OCI-LY1 (cell line): ENCODE measurements around the gene PRDM15.
A peak's percentile ranks its signal among the peaks of the same experiment; 100 is the strongest.

Source experiments
- H2AFZ ChIP-seq: fragments of 200-600 bp; sonication (generic), shearing (Covaris generic); 2 replicates; pipeline ENCODE4 v1.6.0; 2014; ENCODE audit warnings: antibody characterized with exemption, mild to moderate bottlenecking, low read length
- H3F3A ChIP-seq: fragments of 200-600 bp; sonication (generic), shearing (Covaris generic); 2 replicates; pipeline ENCODE4 v1.6.0; 2014; ENCODE audit warnings: mild to moderate bottlenecking, antibody characterized with exemption, low read length, moderate library complexity; ENCODE audit not compliant: insufficient read depth
- H3K27ac ChIP-seq: fragments of 200-600 bp; sonication (generic); 2 replicates; pipeline ENCODE4 v1.5.1; 2014; ENCODE audit warnings: low read length, mixed run types, mild to moderate bottlenecking, low read depth; ENCODE audit not compliant: poor library complexity, severe bottlenecking
- H3K27me3 ChIP-seq: fragments of 200-600 bp; sonication (generic); 2 replicates; pipeline ENCODE4 v1.6.0; 2014; ENCODE audit warnings: antibody characterized with exemption, mild to moderate bottlenecking, low read length, moderate library complexity; ENCODE audit not compliant: insufficient read depth
- H3K36me3 ChIP-seq: fragments of 200-600 bp; sonication (generic); 2 replicates; pipeline ENCODE4 v1.6.1; 2014; ENCODE audit warnings: mild to moderate bottlenecking, antibody characterized with exemption, low read length, moderate library complexity, mixed read lengths; ENCODE audit not compliant: insufficient read depth
- H3K4me1 ChIP-seq: fragments of 200-600 bp; sonication (generic); 2 replicates; pipeline ENCODE4 v1.5.1; 2014; ENCODE audit warnings: mild to moderate bottlenecking, low read length, moderate library complexity; ENCODE audit not compliant: insufficient read depth, severe bottlenecking
- H3K4me2 ChIP-seq: fragments of 200-600 bp; sonication (generic), shearing (Covaris generic); 2 replicates; pipeline ENCODE4 v1.6.1; 2014; ENCODE audit warnings: low read length
- H3K4me3 ChIP-seq: fragments of 200-600 bp; sonication (generic); 2 replicates; pipeline ENCODE4 v1.5.1; 2014; ENCODE audit warnings: low read length, low read depth, mild to moderate bottlenecking, mixed read lengths; ENCODE audit not compliant: poor library complexity, severe bottlenecking
- H3K79me2 ChIP-seq: fragments of 200-600 bp; shearing (Covaris generic); 2 replicates; pipeline ENCODE4 v1.6.1; 2016; ENCODE audit warnings: mixed run types, low read length, mixed read lengths; ENCODE audit not compliant: insufficient read depth
- H3K9ac ChIP-seq: fragments of 200-600 bp; sonication (generic), shearing (Covaris generic); 2 replicates; pipeline ENCODE4 v1.6.1; 2014; ENCODE audit warnings: mild to moderate bottlenecking, low read length, mixed read lengths
- H3K9me2 ChIP-seq: fragments of 200-600 bp; sonication (generic), shearing (Covaris generic); 2 replicates; pipeline ENCODE4 v1.6.1; 2014; ENCODE audit warnings: low read depth, mild to moderate bottlenecking, low read length, mixed read lengths
- H3K9me3 ChIP-seq: fragments of 200-600 bp; shearing (Covaris generic); 2 replicates; pipeline ENCODE4 v1.6.1; 2014; ENCODE audit warnings: low read length, mixed read lengths
- H4K20me1 ChIP-seq: fragments of 200-600 bp; sonication (generic), shearing (Covaris generic); 2 replicates; pipeline ENCODE4 v1.6.0; 2016; ENCODE audit warnings: mild to moderate bottlenecking, low read length; ENCODE audit not compliant: insufficient read depth
- EZH2 ChIP-seq: fragments of 200-600 bp; sonication (generic), shearing (Covaris generic); IDR thresholded peaks from 2 replicates; pipeline ENCODE4 v1.8.0; 2017; ENCODE audit warnings: borderline replicate concordance, mixed run types, mild to moderate bottlenecking, antibody characterized with exemption, low read length, moderate library complexity, mixed read lengths
- TF ChIP-seq, protein P1 (sequence below): fragments of 200-600 bp; sonication (generic), shearing (Covaris generic); IDR thresholded peaks from 2 replicates; pipeline ENCODE4 v1.5.1; 2017; ENCODE audit warnings: mild to moderate bottlenecking, antibody characterized with exemption, low read length, moderate library complexity, mixed read lengths

The PRDM15 gene

DNA sequence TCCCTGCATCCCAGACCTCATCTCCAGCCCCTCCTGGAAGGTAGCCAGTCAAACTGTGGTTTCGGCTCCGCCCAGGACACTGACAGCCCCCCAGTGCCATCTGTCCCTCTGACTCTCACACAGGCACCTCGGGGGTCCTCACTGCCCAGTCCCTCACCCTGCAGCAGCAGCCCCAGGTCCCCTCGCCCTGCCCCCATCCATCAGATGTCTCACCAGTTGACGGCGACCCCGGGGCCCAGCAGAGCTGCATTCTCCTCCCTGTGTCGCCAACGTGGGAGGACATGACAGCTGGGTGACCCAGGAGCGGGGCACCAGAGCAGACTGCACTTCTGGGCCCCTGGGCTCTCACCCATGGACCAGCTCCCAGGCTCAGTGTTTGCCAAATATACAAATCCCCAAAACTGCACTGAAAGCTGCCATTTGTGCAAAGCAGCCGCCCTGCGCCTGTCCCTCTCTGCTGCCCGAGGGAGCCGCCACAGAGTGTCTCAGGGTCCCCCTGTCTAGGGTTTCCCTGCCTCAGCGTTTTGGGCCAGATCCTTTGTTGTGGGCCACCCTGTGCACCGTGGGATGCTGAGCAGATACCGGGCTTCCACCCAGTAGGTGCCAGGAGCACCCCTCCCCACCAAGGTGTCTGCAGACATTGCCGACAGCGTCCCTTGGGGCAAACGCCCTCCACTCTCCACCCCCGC, 48.2 kb downstream of the PRDM15 start:
- H2AFZ ChIP-seq, result no peak overlapping the region
- peaks cover 72% of the 10 kb centered on the region for H3K4me1 ChIP-seq
- no peaks in the 10 kb centered on the region for H3F3A ChIP-seq
- no peaks in the 10 kb centered on the region for H3K27me3 ChIP-seq
- TF ChIP-seq, protein P1, sequence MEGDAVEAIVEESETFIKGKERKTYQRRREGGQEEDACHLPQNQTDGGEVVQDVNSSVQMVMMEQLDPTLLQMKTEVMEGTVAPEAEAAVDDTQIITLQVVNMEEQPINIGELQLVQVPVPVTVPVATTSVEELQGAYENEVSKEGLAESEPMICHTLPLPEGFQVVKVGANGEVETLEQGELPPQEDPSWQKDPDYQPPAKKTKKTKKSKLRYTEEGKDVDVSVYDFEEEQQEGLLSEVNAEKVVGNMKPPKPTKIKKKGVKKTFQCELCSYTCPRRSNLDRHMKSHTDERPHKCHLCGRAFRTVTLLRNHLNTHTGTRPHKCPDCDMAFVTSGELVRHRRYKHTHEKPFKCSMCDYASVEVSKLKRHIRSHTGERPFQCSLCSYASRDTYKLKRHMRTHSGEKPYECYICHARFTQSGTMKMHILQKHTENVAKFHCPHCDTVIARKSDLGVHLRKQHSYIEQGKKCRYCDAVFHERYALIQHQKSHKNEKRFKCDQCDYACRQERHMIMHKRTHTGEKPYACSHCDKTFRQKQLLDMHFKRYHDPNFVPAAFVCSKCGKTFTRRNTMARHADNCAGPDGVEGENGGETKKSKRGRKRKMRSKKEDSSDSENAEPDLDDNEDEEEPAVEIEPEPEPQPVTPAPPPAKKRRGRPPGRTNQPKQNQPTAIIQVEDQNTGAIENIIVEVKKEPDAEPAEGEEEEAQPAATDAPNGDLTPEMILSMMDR, result no peak
- no peak for TF ChIP-seq EZH2
- H3K9me3 ChIP-seq, result no peaks in the 10 kb centered on the region
- no peaks in the 10 kb centered on the region for H4K20me1 ChIP-seq
- H3K4me3 ChIP-seq, result no peak overlapping the region
- H3K36me3 ChIP-seq, result peaks cover 78% of the 10 kb centered on the region
- H3K79me2 ChIP-seq, result peaks cover 14% of the 10 kb centered on the region
- 0 out of 2 replicates have a peak overlapping the region, but pooled peaks have one; percentile 3 for H3K4me2 ChIP-seq
- no peaks in the 10 kb centered on the region for H3K9me2 ChIP-seq
- peak overlapping the region; percentile 2 for H3K27ac ChIP-seq
- no peak overlapping the region for H3K9ac ChIP-seq

DNA sequence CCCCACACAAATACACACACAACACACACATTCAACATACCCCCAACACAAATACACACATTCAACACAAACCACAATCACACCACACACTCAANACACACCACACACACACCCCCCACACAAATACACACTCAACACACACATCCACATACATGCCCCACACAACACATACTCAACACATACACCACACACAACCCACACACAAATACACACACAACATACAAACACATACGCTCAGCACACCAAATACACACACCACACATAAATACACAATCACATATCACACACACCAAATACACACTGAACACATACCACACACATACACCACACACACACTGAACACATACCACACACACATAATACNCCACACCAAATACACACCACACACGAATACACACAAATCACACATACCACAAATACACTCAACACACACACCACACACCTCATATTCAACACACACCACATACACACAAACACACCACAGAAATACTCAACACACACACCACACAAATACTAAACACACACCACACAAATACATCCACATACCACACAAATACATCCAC, 48.9 kb downstream of the PRDM15 start:
- Histone ChIP-seq H3K9me3 (no peaks in the 10 kb centered on the region), H3K9me2 (no peaks in the 10 kb centered on the region), H4K20me1 (no peaks in the 10 kb centered on the region), H3K4me1 (peaks cover 65% of the 10 kb centered on the region), H2AFZ (no peak overlapping the region), H3K4me2 (0 out of 2 replicates have a peak overlapping the region, but pooled peaks have one; percentile 3), H3K4me3 (no peak overlapping the region), H3F3A (no peaks in the 10 kb centered on the region), H3K79me2 (peaks cover 14% of the 10 kb centered on the region), H3K36me3 (peaks cover 79% of the 10 kb centered on the region), H3K9ac (no peak overlapping the region), H3K27me3 (no peaks in the 10 kb centered on the region), H3K27ac (peak overlapping the region; percentile 76)
- TF ChIP-seq, protein P1, result no peak
- no peak for TF ChIP-seq EZH2

DNA sequence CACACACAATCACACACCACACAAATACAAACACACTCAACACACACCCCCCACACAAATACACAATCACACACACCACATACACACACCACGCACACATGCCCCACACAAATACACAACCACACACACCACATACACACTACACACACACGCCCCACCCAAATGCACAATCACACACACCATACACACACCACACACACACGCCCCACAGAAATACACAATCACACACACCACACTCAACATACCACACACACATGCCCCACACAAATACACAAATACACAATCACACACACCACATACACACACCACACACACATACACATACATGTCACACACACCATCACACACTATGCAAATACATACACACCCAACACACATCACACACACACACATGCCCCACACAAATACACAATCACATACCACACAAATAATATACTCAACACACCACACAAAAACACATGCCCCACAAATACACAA, 50.2 kb downstream of the PRDM15 start:
- Histone ChIP-seq H3K4me3 (no peak overlapping the region), H3K9me2 (no peaks in the 10 kb centered on the region), H3K9me3 (no peaks in the 10 kb centered on the region), H3K36me3 (peaks cover 80% of the 10 kb centered on the region), H2AFZ (no peak overlapping the region), H3K27me3 (no peaks in the 10 kb centered on the region), H3K9ac (no peak overlapping the region), H3K27ac (peak overlapping the region; percentile 76), H3K4me2 (peak overlapping the region; percentile 6; the same call in 1 of the 2 replicates), H3F3A (no peaks in the 10 kb centered on the region), H4K20me1 (no peaks in the 10 kb centered on the region), H3K79me2 (peaks cover 14% of the 10 kb centered on the region), H3K4me1 (peaks cover 52% of the 10 kb centered on the region)
- TF ChIP-seq, protein P1, result no peak
- TF ChIP-seq EZH2, result no peak
